ENCODE data around the gene GARS1.
A peak's percentile ranks its signal among the peaks of the same experiment; 100 is the strongest.
"Not testable (repeated sequence)": the region's sequence is repeated elsewhere in the genome, so short reads cannot be mapped to it uniquely, and the experiment has no call there.

GARS1 gene

DNA sequence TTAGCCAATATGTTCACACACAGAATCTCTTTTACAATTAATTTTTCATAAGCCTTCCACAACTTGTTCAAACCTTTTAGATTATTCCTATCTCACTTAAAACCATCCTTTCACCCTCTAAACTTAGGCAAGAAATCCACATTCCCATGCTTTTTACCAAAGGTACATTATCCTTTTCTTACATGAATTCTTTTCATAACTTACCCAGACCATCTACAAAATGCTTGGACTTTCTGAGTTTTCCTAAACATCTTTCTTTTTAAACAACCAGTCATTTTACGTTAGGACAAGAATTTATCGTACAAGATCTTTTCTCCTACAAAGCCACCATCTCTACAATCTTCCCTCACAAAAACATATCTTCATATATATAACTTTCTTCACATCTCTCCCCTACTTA is 18.8 kb upstream of the GARS1 start:
- DNase-seq, result no peak

DNA sequence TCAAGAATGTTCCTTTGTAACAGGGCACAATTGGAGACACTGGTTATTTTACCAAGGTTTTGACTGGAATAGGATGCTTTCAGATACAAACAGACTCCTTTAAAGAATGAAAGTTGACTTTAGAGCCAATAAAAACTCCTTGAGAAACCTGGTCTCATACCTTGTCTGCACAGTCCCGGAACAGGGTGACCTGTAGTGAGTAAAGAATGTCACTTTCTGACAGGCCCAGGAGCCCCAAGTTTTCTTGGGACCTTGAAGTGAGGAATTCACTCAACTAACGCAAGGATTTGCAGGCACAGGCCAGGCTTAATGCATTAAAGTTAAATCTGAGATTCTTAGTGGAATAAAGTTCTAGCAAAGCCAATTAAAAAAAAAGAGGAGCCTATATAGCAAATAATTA is 11.5 kb upstream of the GARS1 start:
- no peak for DNase-seq

DNA sequence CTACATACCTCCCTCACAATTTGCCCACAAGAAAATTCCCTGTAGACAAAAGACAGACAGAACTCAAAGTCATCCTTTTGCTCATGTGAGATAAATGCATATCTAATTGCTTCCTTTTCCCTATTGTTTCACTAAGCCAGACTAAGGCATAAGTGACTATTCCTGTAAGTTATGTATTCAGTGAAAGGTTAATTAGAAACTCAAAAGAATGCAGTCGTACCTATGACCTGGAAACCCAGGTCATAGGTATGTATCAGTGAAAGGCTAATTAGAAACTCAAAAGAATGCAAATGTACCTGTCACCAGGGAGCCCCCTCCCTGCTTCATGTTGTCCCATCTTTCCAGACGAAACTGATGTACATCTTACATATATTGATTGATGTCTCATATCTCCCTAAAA is 10.3 kb upstream of the GARS1 start:
- DNase-seq, result no peak

DNA sequence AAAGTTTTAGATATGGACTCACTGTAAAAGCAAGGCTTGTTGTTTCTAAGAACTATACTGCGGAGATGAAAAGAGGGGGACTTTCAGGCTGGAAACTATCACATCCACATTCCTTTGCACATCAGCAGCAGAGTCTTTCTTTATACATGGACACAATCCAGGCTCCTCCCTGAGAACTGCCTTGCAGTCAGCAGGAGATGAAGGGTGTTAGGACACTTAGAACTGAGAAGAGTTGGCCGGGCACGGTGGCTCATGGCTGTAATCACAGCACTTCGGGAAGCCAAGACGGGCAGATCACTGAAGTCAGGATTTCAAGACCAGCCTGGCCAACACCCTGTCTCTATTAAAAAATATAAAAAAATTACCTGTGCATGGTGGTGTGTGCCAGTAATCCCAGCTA is 9.7 kb upstream of the GARS1 start:
- no peak for DNase-seq

DNA sequence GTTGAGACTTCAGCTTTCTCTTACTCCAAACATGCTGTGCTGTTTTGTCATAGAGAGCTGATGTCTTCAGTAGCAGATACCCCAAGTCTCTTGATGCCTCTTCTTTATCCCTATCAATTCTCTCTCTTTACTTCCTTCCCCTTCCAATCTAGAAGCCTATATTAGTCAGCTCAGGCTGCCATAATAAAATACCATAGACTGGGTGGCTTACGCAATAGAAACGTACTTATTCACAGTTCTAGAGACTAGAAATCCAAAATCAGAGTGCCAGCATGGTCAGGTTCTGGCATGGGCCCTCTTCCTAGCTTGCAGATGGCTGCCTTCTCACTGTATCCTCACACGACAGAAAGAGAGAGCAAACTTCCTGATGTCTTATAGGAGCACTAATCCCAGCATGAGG is 9.0 kb upstream of the GARS1 start:
- no peak for DNase-seq

DNA sequence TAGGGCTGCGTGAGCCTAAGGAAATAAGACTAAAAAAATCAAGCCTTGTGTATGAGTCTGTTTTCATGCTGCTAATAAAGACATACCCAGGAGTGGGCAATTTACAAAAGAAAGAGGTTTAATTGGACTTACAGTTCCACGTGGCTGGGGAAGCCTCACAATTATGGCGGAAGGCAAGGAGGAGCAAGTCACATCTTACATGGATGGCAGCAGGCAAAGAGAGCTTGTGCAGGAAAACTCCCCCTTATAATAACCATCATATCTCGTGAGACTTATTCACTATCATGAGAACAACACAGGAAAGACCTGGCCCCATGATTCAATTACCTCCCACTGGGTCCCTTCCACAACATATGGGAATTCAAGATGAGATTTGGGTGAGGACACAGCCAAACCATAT is 7.1 kb upstream of the GARS1 start:
- not testable (repeated sequence) for DNase-seq

DNA sequence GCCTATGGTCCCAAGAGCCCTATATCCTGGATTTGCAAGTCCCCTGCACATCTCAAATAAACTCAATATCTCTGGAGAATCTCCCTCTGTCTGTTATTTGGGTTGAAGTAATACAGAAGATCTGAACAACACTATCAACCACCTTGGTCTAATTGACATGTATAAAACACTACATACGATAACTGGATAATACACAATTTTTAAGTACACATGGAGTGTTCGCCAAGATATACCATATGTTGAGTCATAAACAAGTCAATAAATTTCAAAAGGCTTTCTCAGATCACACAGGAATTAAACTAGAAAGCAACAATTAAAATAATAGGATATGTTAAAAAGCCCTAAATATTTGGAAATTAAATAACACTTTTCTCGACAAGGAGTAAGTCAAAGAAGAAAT is 5.6 kb upstream of the GARS1 start:
- DNase-seq, result no peak

DNA sequence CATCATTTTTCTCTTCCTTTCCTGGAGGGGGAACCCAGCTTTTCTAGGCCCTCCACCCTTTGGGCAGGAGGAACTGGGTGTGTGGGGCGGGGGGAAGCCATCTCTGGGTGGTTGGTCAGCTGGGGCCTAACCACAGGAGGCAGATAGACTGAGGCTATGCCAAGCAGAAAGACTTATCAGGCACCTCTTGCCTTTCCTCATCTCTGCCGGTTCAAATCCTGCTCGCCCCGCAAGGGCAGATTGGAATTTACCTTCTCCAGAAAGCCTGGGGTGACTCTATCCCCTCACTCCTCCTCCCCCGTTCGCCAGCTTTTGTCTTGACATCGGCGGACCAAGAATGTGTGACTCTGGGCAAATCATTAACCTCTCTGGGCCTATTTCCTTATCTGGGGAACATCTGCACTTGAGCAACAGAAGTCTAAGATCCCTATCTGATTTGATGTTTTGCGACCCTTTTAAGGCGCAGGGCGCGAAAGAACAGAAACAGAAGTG is 584 bp upstream of the GARS1 start:
- peak in 1 of 2 donors; percentile 12 for DNase-seq

DNA sequence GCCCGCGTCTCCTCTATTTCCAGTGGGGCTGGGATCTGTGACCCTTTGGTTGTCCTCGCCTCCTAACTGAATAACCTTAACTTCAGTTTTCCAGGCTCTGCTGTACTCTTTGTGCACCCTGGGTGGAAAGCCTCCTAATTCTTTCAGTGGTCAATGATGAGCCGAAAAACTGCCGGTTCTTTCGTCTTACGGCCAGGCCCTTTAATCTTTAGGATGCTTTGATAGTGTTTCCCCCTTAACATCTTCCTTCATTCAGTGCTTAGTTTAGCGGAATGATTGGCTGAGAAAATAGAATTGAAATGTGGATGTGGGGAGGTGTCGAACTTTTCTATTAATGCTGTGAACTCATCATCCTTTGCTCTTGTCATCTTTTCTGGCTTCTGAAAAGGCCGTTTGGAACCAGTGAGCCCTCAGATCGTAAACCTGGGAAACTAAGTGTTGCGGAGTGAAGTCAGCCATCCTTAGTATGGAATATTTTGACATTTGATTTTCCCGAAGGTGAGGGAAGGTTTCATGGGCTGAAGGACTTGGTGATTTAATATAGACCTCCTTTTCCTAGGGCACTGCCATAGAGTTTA is 847 bp downstream of the GARS1 start:
- no peak for DNase-seq

DNA sequence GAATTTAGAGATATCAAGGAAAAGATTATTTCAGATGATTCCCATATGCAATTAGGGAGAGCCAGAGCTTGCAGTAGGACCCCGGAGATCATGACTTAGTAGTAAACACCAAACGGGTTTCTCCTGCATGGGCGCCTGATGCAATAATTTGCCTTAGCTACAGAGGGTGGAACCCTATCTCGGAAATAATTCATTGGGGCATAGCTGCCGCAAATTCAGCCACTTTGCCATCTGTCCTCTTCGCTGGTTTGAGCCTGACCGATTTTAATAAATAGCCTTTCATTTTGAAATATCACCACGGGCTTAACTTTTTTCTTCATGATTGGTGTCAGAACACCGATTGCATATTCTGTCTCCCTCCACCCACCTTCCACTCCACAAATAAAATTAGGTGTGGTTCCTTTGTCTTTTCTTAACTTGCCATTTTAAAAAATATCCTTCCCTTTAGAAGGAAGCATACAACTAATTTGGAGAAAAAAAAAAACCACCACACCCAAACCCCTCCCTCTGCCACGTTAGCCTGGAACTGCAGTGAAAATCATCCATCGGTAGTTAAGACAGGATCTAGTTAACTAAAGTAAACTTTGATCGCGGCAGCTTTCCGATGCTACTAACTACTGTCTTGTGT is 1.4 kb downstream of the GARS1 start:
- no peak for DNase-seq

DNA sequence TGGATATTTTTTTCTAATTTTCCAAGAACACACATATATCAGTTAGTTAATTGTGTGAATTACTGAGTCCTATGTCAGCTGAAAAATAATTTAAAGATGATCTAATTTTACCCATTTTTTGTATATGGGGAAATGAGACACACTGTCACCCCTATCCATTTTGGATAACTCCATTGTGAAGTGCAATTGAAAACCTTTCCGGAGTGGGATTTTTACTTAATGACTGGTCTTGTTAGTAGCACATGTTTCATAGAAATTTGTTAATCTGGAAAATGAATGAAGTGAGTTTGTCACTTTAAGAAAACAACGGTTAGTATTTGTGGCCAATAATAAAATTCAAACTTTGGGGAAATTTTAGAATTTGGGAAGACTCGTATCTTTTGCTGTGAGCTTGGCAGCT is 2.0 kb downstream of the GARS1 start:
- DNase-seq, result no peak

DNA sequence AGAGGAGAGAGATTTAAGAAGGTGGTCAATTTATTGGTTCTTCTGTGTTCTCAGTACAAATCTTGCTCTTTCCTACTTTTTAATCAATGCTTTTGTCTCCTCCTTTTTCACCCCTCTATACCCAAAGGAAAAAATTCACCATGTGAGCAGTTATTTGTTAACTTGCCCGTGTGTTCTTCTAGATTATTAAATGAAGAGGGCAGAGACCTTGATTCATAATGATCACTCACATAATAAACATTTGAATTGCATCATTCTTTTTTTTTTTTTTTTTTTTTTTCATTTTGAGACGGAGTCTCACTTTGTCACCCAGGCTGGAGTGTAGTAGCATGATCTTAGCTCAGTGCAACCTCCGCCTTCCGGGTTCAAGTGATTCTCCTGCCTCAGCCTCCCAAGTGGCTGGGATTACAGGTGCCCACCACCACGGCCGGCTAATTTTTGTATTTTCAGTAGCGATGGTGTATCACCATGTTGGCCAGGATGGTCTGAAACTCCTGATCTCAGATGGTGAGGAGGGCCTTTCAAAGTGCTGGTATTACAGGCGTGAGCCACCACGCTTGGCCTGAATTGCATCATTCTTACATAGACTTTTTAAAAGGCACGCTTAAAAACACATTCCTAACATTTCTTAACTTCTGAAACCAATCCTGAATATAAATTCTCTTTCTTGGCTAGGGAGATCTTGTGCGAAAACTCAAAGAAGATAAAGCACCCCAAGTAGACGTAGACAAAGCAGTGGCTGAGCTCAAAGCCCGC is 3.6 kb downstream of the GARS1 start:
- DNase-seq, result no peak

DNA sequence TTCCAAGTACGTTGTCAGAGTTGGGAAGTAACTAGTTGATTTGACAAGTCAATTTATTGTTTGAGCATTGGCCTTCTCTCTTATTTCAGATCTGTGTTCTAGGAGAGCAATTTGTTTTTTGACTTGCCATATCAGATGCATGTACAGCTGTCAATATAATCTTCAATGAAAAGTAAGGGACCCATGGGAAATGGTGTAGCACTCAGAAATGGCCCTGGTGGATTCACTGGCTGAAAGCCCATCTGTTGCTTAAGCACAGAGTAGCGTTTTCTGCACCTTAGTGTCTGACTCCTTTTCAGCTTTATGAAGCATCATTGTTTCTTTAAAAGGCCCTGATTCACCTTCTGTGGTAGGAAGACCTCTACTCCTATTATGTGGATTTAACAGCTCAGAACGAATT is 10.2 kb downstream of the GARS1 start:
- DNase-seq, result no peak

DNA sequence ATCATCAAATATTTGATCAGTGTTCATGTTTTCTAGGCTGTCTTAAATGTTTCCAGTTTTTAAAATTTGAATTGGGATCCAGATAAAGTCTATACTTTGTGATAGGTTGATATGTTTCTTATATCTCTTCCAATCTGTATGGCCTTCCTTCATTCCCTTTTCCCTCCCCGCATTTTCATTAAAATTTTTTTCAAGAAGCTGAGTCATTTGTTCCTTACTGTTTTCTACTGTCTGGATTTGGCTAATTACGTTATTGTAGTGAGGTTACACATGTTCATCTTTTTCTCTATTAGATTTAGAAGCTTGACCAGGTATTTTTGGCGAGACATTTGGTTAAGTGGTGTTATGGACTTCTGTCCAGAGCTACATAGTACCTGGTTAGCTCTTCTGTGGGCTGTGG is 11.2 kb downstream of the GARS1 start:
- no peak for DNase-seq

DNA sequence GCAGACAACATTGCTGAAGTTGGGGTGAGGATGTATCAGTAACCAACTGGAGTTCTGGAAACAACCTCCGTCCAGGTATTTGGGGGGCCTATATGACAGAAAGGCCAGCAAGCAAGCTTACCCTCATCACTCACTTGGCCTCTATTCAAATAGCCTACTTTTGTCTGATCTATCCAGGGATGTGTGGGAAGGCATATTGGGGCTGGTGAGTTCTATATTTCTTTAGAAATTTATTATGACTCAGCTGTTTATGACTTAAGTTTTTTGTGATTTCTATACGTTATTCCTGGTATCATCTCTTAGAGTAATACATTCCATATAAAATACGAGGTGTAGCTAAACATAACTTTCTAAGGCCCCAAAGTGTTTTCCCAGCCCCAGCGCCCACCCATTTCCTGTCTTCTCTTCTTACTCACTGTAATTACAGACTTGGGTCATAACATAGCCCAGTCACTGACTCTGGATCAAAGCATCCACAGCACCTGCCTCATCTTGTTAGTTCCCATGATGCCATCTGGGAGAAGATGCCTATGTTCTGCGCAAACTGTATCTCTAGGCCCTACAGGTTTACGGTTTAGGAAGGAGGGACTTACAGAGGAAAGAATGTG is 18.1 kb downstream of the GARS1 start:
- DNase-seq, result no peak

DNA sequence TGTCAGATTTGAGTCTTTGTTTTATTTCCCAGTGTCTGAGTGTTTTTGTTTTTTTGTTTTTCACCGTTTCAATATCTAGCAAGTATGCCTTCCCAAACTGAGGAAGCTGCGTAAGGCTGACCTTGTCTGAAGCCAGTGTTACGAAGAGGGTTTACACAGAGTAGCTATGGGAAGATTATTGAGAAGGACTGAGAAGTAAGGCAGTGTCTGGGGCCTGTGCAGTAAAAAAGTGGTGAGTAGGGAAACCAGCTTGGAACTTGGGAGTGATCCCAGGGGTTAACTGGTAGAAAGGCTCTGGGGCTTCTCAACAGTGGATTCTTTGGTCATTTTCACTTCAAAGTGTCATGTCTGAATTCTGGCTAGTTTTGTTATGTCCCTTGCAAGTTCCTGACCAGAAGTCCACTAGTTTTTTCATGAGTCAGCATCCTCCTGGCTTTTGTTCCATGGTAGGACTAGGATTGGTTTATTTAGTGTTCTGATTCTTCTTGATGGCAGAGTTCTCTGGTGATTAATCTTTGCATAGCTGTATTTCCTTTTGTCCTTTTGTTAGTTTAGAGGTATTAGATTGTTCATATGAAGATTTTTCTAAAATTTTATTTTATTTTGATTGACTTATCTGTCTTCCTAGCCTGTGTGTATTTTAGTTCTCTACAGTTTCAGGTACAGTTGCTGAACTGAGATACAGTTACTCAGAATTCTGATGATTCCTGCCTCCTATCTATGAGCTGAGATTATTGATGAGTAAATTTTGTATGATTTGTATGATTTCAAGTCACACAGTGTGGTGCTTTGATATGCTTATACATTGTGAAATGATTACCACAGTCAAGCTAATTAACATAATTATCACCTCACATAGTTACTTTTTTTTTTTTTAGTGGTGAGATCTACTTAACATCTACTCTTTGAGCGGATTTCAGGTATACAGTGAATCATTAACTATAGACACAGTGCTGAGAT is 19.0 kb downstream of the GARS1 start:
- no peak for DNase-seq

DNA sequence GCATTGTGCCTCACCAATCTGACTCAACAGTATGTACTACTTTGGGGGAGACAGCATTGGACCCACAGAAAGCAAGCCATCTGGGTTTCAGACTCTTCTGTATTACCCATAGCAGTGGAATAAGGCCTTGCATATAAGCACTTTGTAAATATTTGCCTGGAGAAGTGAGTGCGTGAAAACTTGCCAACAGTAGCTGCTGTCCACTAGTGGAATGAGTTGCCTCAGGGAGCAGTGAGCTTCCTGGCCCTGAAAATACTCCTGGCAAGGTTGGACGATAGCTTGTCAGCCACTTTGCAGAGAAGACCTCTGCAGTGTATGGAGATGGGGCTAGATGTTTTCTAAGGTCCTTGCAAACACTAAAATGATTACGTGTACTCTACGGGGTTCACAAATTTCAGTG is 21.6 kb downstream of the GARS1 start:
- no peak for DNase-seq

DNA sequence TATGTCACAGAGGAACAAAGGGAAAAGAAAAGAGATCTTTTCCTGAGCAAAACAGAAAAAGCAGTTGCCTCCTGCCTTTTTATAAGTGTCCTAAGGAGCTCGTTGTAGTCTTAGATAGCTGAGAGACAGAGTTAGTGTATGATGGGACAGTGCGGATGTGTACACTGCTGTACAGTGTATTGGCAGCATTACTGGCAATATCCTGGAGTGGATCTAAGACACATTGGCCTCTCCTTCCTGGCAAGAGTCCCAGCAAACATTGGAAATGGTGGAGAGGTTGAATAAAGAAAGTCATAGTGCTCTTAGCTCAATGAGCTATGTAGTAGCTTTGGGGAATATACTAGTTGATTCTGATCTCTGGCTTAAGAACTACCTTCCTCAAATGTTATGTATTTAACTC is 22.7 kb downstream of the GARS1 start:
- no peak for DNase-seq

DNA sequence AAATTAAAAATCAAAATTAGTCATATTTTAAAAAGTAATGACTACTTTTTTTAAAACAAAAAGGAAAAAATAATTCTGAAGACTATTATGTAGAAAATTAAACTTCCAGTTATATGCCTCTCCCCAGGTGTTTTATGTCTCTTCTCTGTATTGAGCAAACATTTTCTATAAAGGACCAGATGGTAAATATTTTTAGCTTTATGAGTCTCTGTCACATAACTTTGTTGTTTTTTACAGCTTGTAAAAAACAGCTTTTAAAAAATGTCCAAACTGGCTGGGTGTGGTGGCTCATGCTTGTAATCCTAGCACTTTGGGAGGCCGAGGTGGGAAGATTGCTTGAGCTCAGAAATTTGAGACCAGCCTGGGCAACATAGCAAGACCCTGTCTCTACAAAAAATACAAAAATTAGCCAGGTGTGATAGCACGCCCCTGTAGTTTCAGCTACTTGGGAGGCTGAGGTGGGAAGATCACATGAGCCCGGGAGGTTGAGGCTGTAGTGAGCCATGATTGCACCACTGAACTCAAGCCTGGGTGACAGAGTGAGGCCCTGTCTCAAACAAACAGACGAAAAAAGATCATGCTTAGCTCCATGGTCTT is 23.5 kb downstream of the GARS1 start:
- DNase-seq, result no peak

DNA sequence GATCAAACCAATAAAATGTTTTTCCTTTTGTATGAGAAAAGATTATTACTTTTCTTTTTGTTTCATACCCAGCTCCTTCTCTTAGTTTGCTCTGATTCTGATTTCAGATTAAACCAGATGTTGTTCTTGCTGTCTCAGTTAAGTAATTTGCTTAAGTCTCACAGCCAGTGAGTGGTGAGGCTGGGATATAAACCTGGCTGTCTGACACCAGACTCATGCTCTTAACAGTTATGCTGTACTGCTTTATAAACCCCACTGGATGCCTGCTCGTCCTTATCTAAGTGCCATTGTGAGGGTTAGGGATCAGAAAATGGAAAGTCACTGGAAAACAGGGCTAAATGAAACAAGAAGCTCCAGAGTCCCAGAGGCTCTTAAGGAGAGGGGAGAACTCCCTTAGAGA is 24.3 kb downstream of the GARS1 start:
- no peak for DNase-seq

DNA sequence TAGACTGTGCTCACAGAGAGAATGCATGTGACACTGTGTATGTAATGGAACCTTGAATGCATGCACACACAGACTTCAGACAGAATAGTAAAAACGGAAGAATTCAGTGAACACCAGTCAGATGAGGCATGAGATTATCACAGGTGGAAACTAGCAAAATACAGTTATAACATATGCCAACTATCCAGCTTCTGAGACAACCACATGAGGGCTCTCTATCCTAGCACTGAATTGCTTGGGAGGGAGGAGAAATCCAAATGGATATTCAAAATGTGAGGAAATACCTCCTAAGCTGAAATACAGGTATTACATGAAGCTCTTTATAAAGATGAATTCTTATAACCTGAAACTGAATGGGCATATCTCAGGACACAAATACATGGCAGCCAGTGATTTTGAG is 30.6 kb downstream of the GARS1 start:
- DNase-seq, result peak in 1 of 2 donors; percentile 4

DNA sequence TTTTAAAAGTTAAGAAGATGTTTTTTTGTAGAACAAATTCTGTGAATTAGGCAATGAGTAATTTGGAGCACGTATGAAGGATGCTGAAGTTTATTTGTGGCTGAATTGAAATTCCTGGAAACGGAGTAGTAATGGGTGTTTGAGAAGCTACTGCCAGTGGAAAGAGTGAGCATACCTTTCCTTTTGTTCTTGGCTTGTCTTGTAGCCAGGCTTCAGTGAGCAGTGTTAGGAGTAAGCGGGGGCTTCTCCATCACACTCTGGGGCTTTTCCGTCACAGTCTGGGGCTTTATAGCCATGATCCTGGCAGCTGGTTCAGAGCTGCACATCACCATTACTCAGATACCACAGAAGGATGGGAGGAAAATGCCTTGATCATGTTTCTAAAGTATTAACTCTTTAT is 32.3 kb downstream of the GARS1 start:
- no peak for DNase-seq
